Hepatocyte (in vitro differentiated cells): ENCODE results near the gene RANBP10.

Experiments
- CTCF ChIP-seq: fragments of 200-600 bp; sonication (generic); IDR thresholded peaks from 2 replicates; pipeline ENCODE4 v1.5.1; 2016; ENCODE audit warnings: antibody characterized with exemption, mild to moderate bottlenecking; ENCODE audit not compliant: poor library complexity
- EZH2 ChIP-seq: fragments of 200-600 bp; sonication (generic); IDR thresholded peaks from 2 replicates; pipeline ENCODE4 v1.6.1; 2016; ENCODE audit warnings: antibody characterized with exemption, mild to moderate bottlenecking, borderline replicate concordance

GRCh38 chr16:67733734-67734470 is 72.5 kb downstream of the RANBP10 start:
- no peak for TF ChIP-seq CTCF
- TF ChIP-seq EZH2, result no peak
